ENCODE data around the gene ENPP6.

The ENPP6 gene

GRCh38 chr4:184262901-184263300 lies 45.2 kb upstream of the ENPP6 start:
- Histone ChIP-seq H3K36me3 (replicated peaks) (no peaks in the 10 kb centered on the region), H3K4me3 (ENCODE audit: low read depth, low read length) (no peak overlapping the region), H3K27ac (no peak overlapping the region), H3K27me3 (replicated peaks) (no peaks in the 10 kb centered on the region)
- peak; percentile 57 for DNase-seq
- no peak for TF ChIP-seq CTCF (IDR thresholded peaks at IDR 0.05; ENCODE audit: low read depth, low read length, missing control alignments)
- in situ Hi-C loops (cut with HindIII; ENCODE audit: low pct_ligation_motif_present, low sequenced_read_pairs): no loop called here

GRCh38 chr4:184261246-184261645 lies 43.6 kb upstream of the ENPP6 start:
- Histone ChIP-seq H3K27ac (no peak overlapping the region), H3K4me3 (ENCODE audit: low read depth, low read length) (no peak overlapping the region), H3K27me3 (replicated peaks) (no peaks in the 10 kb centered on the region), H3K36me3 (replicated peaks) (no peaks in the 10 kb centered on the region)
- TF ChIP-seq CTCF (IDR thresholded peaks at IDR 0.05; ENCODE audit: low read depth, low read length, missing control alignments): no peak
- DNase-seq: no peak
- in situ Hi-C loops (cut with HindIII; ENCODE audit: low pct_ligation_motif_present, low sequenced_read_pairs): no loop called here

GRCh38 chr4:184259866-184260265 lies 42.2 kb upstream of the ENPP6 start:
- Histone ChIP-seq H3K36me3 (replicated peaks) (no peaks in the 10 kb centered on the region), H3K27me3 (replicated peaks) (no peaks in the 10 kb centered on the region), H3K4me3 (ENCODE audit: low read depth, low read length) (no peak overlapping the region), H3K27ac (no peak overlapping the region)
- DNase-seq: no peak
- no peak for TF ChIP-seq CTCF (IDR thresholded peaks at IDR 0.05; ENCODE audit: low read depth, low read length, missing control alignments)
- in situ Hi-C loops (cut with HindIII; ENCODE audit: low pct_ligation_motif_present, low sequenced_read_pairs): no loop called here

- Histone ChIP-seq H3K27me3 (replicated peaks) (no peaks in the 10 kb centered on the region), H3K4me3 (ENCODE audit: low read depth, low read length) (no peak overlapping the region), H3K36me3 (replicated peaks) (no peaks in the 10 kb centered on the region), H3K27ac (no peak overlapping the region)
- no peak for TF ChIP-seq CTCF (IDR thresholded peaks at IDR 0.05; ENCODE audit: low read depth, low read length, missing control alignments)
- in situ Hi-C loops (cut with HindIII; ENCODE audit: low pct_ligation_motif_present, low sequenced_read_pairs): no loop called here
- no peak for DNase-seq
Observed at GRCh38 chr4:184259081-184259480, 41.4 kb upstream of the ENPP6 start.

GRCh38 chr4:184255871-184256642 lies 38.4 kb upstream of the ENPP6 start:
- no peak for DNase-seq
- in situ Hi-C loops (cut with HindIII; ENCODE audit: low pct_ligation_motif_present, low sequenced_read_pairs): no loop called here

More at GRCh38 chr4:184255871-184256642, 38.4 kb upstream of the ENPP6 start:
- no peak for TF ChIP-seq CTCF (IDR thresholded peaks at IDR 0.05; ENCODE audit: low read depth, low read length, missing control alignments)
- H3K27ac ChIP-seq: no peak overlapping the region
- H3K4me3 ChIP-seq (ENCODE audit: low read depth, low read length): no peak overlapping the region
- H3K27me3 ChIP-seq (replicated peaks): no peaks in the 10 kb centered on the region
- no peaks in the 10 kb centered on the region for H3K36me3 ChIP-seq (replicated peaks)
